ENCODE results near the gene DNAH8.

Gene DNAH8

GRCh38 chr6:39075807-39076622 is 360.9 kb downstream of the DNAH8 start:
- Histone ChIP-seq H3K4me2 (no peak overlapping the region), H3K9ac (no peak overlapping the region), H3K4me1 (ENCODE audit: low read depth, poor library complexity, severe bottlenecking) (no peaks in the 10 kb centered on the region), H3K36me3 (ENCODE audit: insufficient read depth) (no peaks in the 10 kb centered on the region), H3K79me2 (ENCODE audit: insufficient read depth, low read depth) (no peaks in the 10 kb centered on the region), H4K20me1 (ENCODE audit: insufficient read depth) (no peaks in the 10 kb centered on the region), H3K27me3 (ENCODE audit: insufficient read depth, low read depth) (no peaks in the 10 kb centered on the region), H2AFZ (ENCODE audit: low read depth) (no peak overlapping the region), H3K27ac (no peak overlapping the region), H3K4me3 (IDR thresholded peaks at IDR 0.05; ENCODE audit: insufficient read depth, low read depth, low read length) (no peak overlapping the region)
- no peak for TF ChIP-seq CTCF (conservative IDR thresholded peaks at IDR 0.05; ENCODE audit: low read depth, low read length)

- Histone ChIP-seq H3K9ac (no peak overlapping the region), H2AFZ (ENCODE audit: low read depth) (no peak overlapping the region), H3K4me2 (no peak overlapping the region), H3K27ac (no peak overlapping the region), H3K4me1 (ENCODE audit: low read depth, poor library complexity, severe bottlenecking) (no peaks in the 10 kb centered on the region), H3K36me3 (ENCODE audit: insufficient read depth) (no peaks in the 10 kb centered on the region), H3K4me3 (IDR thresholded peaks at IDR 0.05; ENCODE audit: insufficient read depth, low read depth, low read length) (no peak overlapping the region), H3K79me2 (ENCODE audit: insufficient read depth, low read depth) (no peaks in the 10 kb centered on the region), H3K27me3 (ENCODE audit: insufficient read depth, low read depth) (0 out of 2 replicates have a peak, but pooled peaks cover 2% of the 10 kb centered on the region), H4K20me1 (ENCODE audit: insufficient read depth) (no peaks in the 10 kb centered on the region)
- no peak for TF ChIP-seq CTCF (conservative IDR thresholded peaks at IDR 0.05; ENCODE audit: low read depth, low read length)
Observed at GRCh38 chr6:39076623-39077535, 361.8 kb downstream of the DNAH8 start.

GRCh38 chr6:39077882-39078594 is 362.9 kb downstream of the DNAH8 start:
- Histone ChIP-seq H3K9ac (no peak overlapping the region), H3K27ac (no peak overlapping the region), H3K36me3 (ENCODE audit: insufficient read depth) (no peaks in the 10 kb centered on the region), H3K79me2 (ENCODE audit: insufficient read depth, low read depth) (no peaks in the 10 kb centered on the region), H4K20me1 (ENCODE audit: insufficient read depth) (no peaks in the 10 kb centered on the region), H2AFZ (ENCODE audit: low read depth) (no peak overlapping the region), H3K4me1 (ENCODE audit: low read depth, poor library complexity, severe bottlenecking) (no peaks in the 10 kb centered on the region), H3K4me3 (IDR thresholded peaks at IDR 0.05; ENCODE audit: insufficient read depth, low read depth, low read length) (no peak overlapping the region), H3K27me3 (ENCODE audit: insufficient read depth, low read depth) (peaks cover 2% of the 10 kb centered on the region; the same call in 1 of the 2 replicates), H3K4me2 (no peak overlapping the region)
- no peak for TF ChIP-seq CTCF (conservative IDR thresholded peaks at IDR 0.05; ENCODE audit: low read depth, low read length)

GRCh38 chr6:39078695-39079094 is 363.6 kb downstream of the DNAH8 start:
- H3K4me1 ChIP-seq (ENCODE audit: low read depth, poor library complexity, severe bottlenecking) = no peaks in the 10 kb centered on the region
- H3K4me2 ChIP-seq = no peak overlapping the region
- H3K27ac ChIP-seq = no peak overlapping the region
- no peaks in the 10 kb centered on the region for H3K79me2 ChIP-seq (ENCODE audit: insufficient read depth, low read depth)
- no peak overlapping the region for H3K4me3 ChIP-seq (IDR thresholded peaks at IDR 0.05; ENCODE audit: insufficient read depth, low read depth, low read length)
- no peaks in the 10 kb centered on the region for H4K20me1 ChIP-seq (ENCODE audit: insufficient read depth)
- H3K27me3 ChIP-seq (ENCODE audit: insufficient read depth, low read depth) = peaks cover 8% of the 10 kb centered on the region; the same call in 1 of the 2 replicates
- no peaks in the 10 kb centered on the region for H3K36me3 ChIP-seq (ENCODE audit: insufficient read depth)
- TF ChIP-seq CTCF (conservative IDR thresholded peaks at IDR 0.05; ENCODE audit: low read depth, low read length) = no peak
- no peak overlapping the region for H2AFZ ChIP-seq (ENCODE audit: low read depth)
- no peak overlapping the region for H3K9ac ChIP-seq

Data from KMS-11 (cell line).